ENCODE results near the gene ARID1B.

The ARID1B gene

GRCh38 chr6:156875062-156875461, 97.9 kb downstream of the ARID1B start:
- Histone ChIP-seq H3K27ac (ENCODE audit: insufficient read depth, low read depth, low read length, poor library complexity, severe bottlenecking) (no peak overlapping the region), H3K9me3 (ENCODE audit: control insufficient read depth, low read length) (no peaks in the 10 kb centered on the region), H3K4me3 (ENCODE audit: insufficient read depth, low read depth, low read length) (no peak overlapping the region), H3K4me1 (ENCODE audit: control insufficient read depth, insufficient read depth, low read length) (peaks cover 4% of the 10 kb centered on the region), H3K27me3 (ENCODE audit: control insufficient read depth, insufficient read depth, low read length, poor library complexity, severe bottlenecking) (no peaks in the 10 kb centered on the region), H3K36me3 (ENCODE audit: control insufficient read depth, insufficient read depth, low read length) (no peaks in the 10 kb centered on the region)
- no CpG with 5 or more reads among the region's 2 CpGs for WGBS, 2 experiments

DNA sequence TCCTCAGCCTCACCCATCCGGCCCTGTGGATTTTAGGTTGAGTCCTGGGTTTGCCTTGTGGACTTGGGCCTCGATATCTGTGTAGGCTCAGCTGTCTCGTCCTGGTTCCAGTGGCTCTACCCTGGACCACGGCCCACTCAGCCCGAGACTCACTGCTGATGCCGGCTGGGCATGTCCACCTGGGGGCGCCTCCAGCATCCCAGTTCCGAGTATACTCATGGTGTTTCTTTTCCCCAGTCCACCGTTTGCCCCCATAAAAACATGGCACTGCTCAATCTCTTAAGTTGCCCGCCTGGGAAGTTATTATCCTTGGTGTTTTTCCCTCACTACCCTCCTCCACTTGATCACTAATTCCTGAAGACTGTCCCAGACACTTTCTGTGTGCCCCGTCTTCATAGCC, 99.1 kb downstream of the ARID1B start:
- no peaks in the 10 kb centered on the region for H3K27me3 ChIP-seq (ENCODE audit: control insufficient read depth, insufficient read depth, low read length, poor library complexity, severe bottlenecking)
- no peaks in the 10 kb centered on the region for H3K9me3 ChIP-seq (ENCODE audit: control insufficient read depth, low read length)
- no peak overlapping the region for H3K4me3 ChIP-seq (ENCODE audit: insufficient read depth, low read depth, low read length)
- no peaks in the 10 kb centered on the region for H3K4me1 ChIP-seq (ENCODE audit: control insufficient read depth, insufficient read depth, low read length)
- WGBS, 2 experiments = 77 to 78% methylated on average over 11 of the region's 11 CpGs
- H3K36me3 ChIP-seq (ENCODE audit: control insufficient read depth, insufficient read depth, low read length) = no peaks in the 10 kb centered on the region
- H3K27ac ChIP-seq (ENCODE audit: insufficient read depth, low read depth, low read length, poor library complexity, severe bottlenecking) = no peak overlapping the region

GRCh38 chr6:156877126-156877863, 100.1 kb downstream of the ARID1B start:
- 85 to 88% methylated on average over 10 of the region's 10 CpGs for WGBS, 2 experiments
- Histone ChIP-seq H3K4me1 (ENCODE audit: control insufficient read depth, insufficient read depth, low read length) (no peaks in the 10 kb centered on the region), H3K36me3 (ENCODE audit: control insufficient read depth, insufficient read depth, low read length) (no peaks in the 10 kb centered on the region), H3K4me3 (ENCODE audit: insufficient read depth, low read depth, low read length) (no peak overlapping the region), H3K27ac (ENCODE audit: insufficient read depth, low read depth, low read length, poor library complexity, severe bottlenecking) (no peak overlapping the region), H3K27me3 (ENCODE audit: control insufficient read depth, insufficient read depth, low read length, poor library complexity, severe bottlenecking) (no peaks in the 10 kb centered on the region), H3K9me3 (ENCODE audit: control insufficient read depth, low read length) (no peaks in the 10 kb centered on the region)

GRCh38 chr6:156878681-156879080, 101.5 kb downstream of the ARID1B start:
- Histone ChIP-seq H3K27me3 (ENCODE audit: control insufficient read depth, insufficient read depth, low read length, poor library complexity, severe bottlenecking) (no peaks in the 10 kb centered on the region), H3K4me3 (ENCODE audit: insufficient read depth, low read depth, low read length) (no peak overlapping the region), H3K36me3 (ENCODE audit: control insufficient read depth, insufficient read depth, low read length) (no peaks in the 10 kb centered on the region), H3K4me1 (ENCODE audit: control insufficient read depth, insufficient read depth, low read length) (peaks cover 3% of the 10 kb centered on the region), H3K27ac (ENCODE audit: insufficient read depth, low read depth, low read length, poor library complexity, severe bottlenecking) (no peak overlapping the region), H3K9me3 (ENCODE audit: control insufficient read depth, low read length) (no peaks in the 10 kb centered on the region)
- WGBS, 2 experiments = 94 to 97% methylated on average over 4 of the region's 4 CpGs

DNA sequence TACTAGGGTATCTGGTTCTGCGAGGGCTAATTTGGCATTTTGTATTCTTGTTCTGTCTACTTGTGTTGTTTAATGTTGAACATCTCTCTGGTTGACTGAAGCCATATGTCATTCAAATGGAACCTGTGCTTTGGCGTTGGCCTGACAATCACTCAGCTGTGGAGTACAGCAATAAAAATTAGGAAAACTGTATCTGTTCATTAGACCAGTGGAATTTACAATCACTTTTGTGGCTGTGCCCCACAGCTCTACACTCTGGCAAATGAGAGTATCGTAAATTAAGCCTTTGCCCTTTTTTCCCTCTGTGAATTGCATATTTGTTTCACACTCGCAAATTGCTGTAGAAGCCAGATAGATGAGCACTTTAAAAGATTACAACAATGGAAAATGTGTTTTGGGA, 102.0 kb downstream of the ARID1B start:
- no peak overlapping the region for H3K27ac ChIP-seq (ENCODE audit: insufficient read depth, low read depth, low read length, poor library complexity, severe bottlenecking)
- WGBS, 2 experiments = 86 to 92% methylated on average over 4 of the region's 4 CpGs

DNA sequence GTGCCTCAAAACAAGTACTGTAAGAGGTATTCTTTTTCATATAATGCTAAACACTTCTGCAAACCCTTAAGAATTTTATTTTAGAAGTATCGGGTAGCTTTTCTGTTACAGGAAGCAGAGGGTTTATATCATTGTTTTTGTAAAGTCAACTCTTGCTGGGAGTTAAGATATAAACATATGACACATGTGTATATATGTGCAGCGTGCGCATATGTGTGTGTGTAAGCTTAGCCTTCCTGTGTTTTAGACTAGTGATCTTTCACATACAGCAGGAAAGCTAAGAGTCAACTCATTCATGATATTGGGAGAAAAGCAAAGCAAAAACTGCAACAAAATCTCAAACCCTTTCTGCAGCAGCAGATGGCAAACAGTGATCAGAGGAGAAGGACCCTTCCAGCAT, 102.4 kb downstream of the ARID1B start:
- Histone ChIP-seq H3K27me3 (ENCODE audit: control insufficient read depth, insufficient read depth, low read length, poor library complexity, severe bottlenecking) (no peaks in the 10 kb centered on the region), H3K9me3 (ENCODE audit: control insufficient read depth, low read length) (no peaks in the 10 kb centered on the region), H3K36me3 (ENCODE audit: control insufficient read depth, insufficient read depth, low read length) (no peaks in the 10 kb centered on the region), H3K27ac (ENCODE audit: insufficient read depth, low read depth, low read length, poor library complexity, severe bottlenecking) (no peak overlapping the region), H3K4me1 (ENCODE audit: control insufficient read depth, insufficient read depth, low read length) (peaks cover 4% of the 10 kb centered on the region), H3K4me3 (ENCODE audit: insufficient read depth, low read depth, low read length) (no peak overlapping the region)
- 90 to 97% methylated on average over 3 of the region's 3 CpGs for WGBS, 2 experiments

More for the DNA sequence above, 102.0 kb downstream of the ARID1B start:
- H3K4me1 ChIP-seq (ENCODE audit: control insufficient read depth, insufficient read depth, low read length) = peaks cover 4% of the 10 kb centered on the region
- H3K36me3 ChIP-seq (ENCODE audit: control insufficient read depth, insufficient read depth, low read length) = no peaks in the 10 kb centered on the region
- no peaks in the 10 kb centered on the region for H3K9me3 ChIP-seq (ENCODE audit: control insufficient read depth, low read length)
- H3K27me3 ChIP-seq (ENCODE audit: control insufficient read depth, insufficient read depth, low read length, poor library complexity, severe bottlenecking) = no peaks in the 10 kb centered on the region
- no peak overlapping the region for H3K4me3 ChIP-seq (ENCODE audit: insufficient read depth, low read depth, low read length)

- Histone ChIP-seq H3K36me3 (ENCODE audit: control insufficient read depth, insufficient read depth, low read length) (no peaks in the 10 kb centered on the region), H3K4me1 (ENCODE audit: control insufficient read depth, insufficient read depth, low read length) (peaks cover 4% of the 10 kb centered on the region), H3K9me3 (ENCODE audit: control insufficient read depth, low read length) (no peaks in the 10 kb centered on the region), H3K4me3 (ENCODE audit: insufficient read depth, low read depth, low read length) (no peak overlapping the region), H3K27me3 (ENCODE audit: control insufficient read depth, insufficient read depth, low read length, poor library complexity, severe bottlenecking) (no peaks in the 10 kb centered on the region), H3K27ac (ENCODE audit: insufficient read depth, low read depth, low read length, poor library complexity, severe bottlenecking) (no peak overlapping the region)
- WGBS, 2 experiments = 84 to 90% methylated on average over 3 of the region's 3 CpGs
Measured at GRCh38 chr6:156880913-156881312, 103.7 kb downstream of the ARID1B start.

- Histone ChIP-seq H3K4me3 (ENCODE audit: insufficient read depth, low read depth, low read length) (no peak overlapping the region), H3K27ac (ENCODE audit: insufficient read depth, low read depth, low read length, poor library complexity, severe bottlenecking) (no peak overlapping the region), H3K27me3 (ENCODE audit: control insufficient read depth, insufficient read depth, low read length, poor library complexity, severe bottlenecking) (no peaks in the 10 kb centered on the region), H3K9me3 (ENCODE audit: control insufficient read depth, low read length) (no peaks in the 10 kb centered on the region), H3K36me3 (ENCODE audit: control insufficient read depth, insufficient read depth, low read length) (no peaks in the 10 kb centered on the region), H3K4me1 (ENCODE audit: control insufficient read depth, insufficient read depth, low read length) (peaks cover 10% of the 10 kb centered on the region)
- WGBS, 2 experiments = 82 to 85% methylated on average over 10 of the region's 10 CpGs
Measured at GRCh38 chr6:156881687-156882629, 104.8 kb downstream of the ARID1B start.

- Histone ChIP-seq H3K4me1 (ENCODE audit: control insufficient read depth, insufficient read depth, low read length) (peaks cover 26% of the 10 kb centered on the region), H3K27ac (ENCODE audit: insufficient read depth, low read depth, low read length, poor library complexity, severe bottlenecking) (no peak overlapping the region), H3K4me3 (ENCODE audit: insufficient read depth, low read depth, low read length) (no peak overlapping the region), H3K27me3 (ENCODE audit: control insufficient read depth, insufficient read depth, low read length, poor library complexity, severe bottlenecking) (no peaks in the 10 kb centered on the region), H3K9me3 (ENCODE audit: control insufficient read depth, low read length) (no peaks in the 10 kb centered on the region), H3K36me3 (ENCODE audit: control insufficient read depth, insufficient read depth, low read length) (no peaks in the 10 kb centered on the region)
- 85 to 86% methylated on average over 14 of the region's 14 CpGs for WGBS, 2 experiments
Measured at GRCh38 chr6:156883497-156884252, 106.5 kb downstream of the ARID1B start.

GRCh38 chr6:156884306-156884705, 107.1 kb downstream of the ARID1B start:
- H3K36me3 ChIP-seq (ENCODE audit: control insufficient read depth, insufficient read depth, low read length) = no peaks in the 10 kb centered on the region
- no peak overlapping the region for H3K4me3 ChIP-seq (ENCODE audit: insufficient read depth, low read depth, low read length)
- H3K27me3 ChIP-seq (ENCODE audit: control insufficient read depth, insufficient read depth, low read length, poor library complexity, severe bottlenecking) = no peaks in the 10 kb centered on the region
- WGBS, 2 experiments = 84 to 87% methylated on average over 4 of the region's 4 CpGs
- H3K9me3 ChIP-seq (ENCODE audit: control insufficient read depth, low read length) = no peaks in the 10 kb centered on the region
- peaks cover 26% of the 10 kb centered on the region for H3K4me1 ChIP-seq (ENCODE audit: control insufficient read depth, insufficient read depth, low read length)
- H3K27ac ChIP-seq (ENCODE audit: insufficient read depth, low read depth, low read length, poor library complexity, severe bottlenecking) = no peak overlapping the region

Measured in ectodermal cell (in vitro differentiated cells).